HUES6 (cell line): Measurements from ENCODE around the gene RNU6-9.

Experiments used
- H3K27ac ChIP-seq: 2 replicates; pipeline ENCODE4 v1.7.0; 2013; ENCODE audit warnings: low read depth, mild to moderate bottlenecking, low read length, inconsistent platforms
- H3K27me3 ChIP-seq: 2 replicates; pipeline ENCODE4 v1.6.1; 2013; ENCODE audit warnings: low read length; ENCODE audit not compliant: control insufficient read depth, insufficient read depth
- H3K36me3 ChIP-seq: 2 replicates; pipeline ENCODE4 v1.6.1; 2013; ENCODE audit warnings: low read length; ENCODE audit not compliant: control insufficient read depth, insufficient read depth
- H3K4me1 ChIP-seq: 2 replicates; pipeline ENCODE4 v1.6.1; 2013; ENCODE audit warnings: low read length; ENCODE audit not compliant: control insufficient read depth, insufficient read depth
- H3K4me3 ChIP-seq: 2 replicates; pipeline ENCODE4 v1.5.1; 2013; ENCODE audit warnings: low read depth, low read length
- H3K9ac ChIP-seq: one replicate; pipeline ENCODE4 v1.6.1; 2013; ENCODE audit warnings: mild to moderate bottlenecking, low read length
- H3K9me3 ChIP-seq: 2 replicates; pipeline ENCODE4 v1.6.1; 2013; ENCODE audit warnings: low read depth, low read length; ENCODE audit not compliant: control insufficient read depth, insufficient read depth

The RNU6-9 gene

GRCh38 chr19:879711-880438 lies 13.4 kb upstream of the RNU6-9 start:
- Histone ChIP-seq H3K36me3 (peaks cover 63% of the 10 kb centered on the region), H3K4me3 (no peak overlapping the region), H3K9ac (no peak overlapping the region), H3K27ac (no peak overlapping the region), H3K9me3 (no peaks in the 10 kb centered on the region), H3K4me1 (no peaks in the 10 kb centered on the region), H3K27me3 (no peaks in the 10 kb centered on the region)

GRCh38 chr19:881385-882071 lies 11.8 kb upstream of the RNU6-9 start:
- no peak overlapping the region for H3K4me3 ChIP-seq
- no peaks in the 10 kb centered on the region for H3K27me3 ChIP-seq
- H3K4me1 ChIP-seq = no peaks in the 10 kb centered on the region
- H3K9ac ChIP-seq = no peak overlapping the region
- peaks cover 68% of the 10 kb centered on the region for H3K36me3 ChIP-seq
- H3K9me3 ChIP-seq = no peaks in the 10 kb centered on the region
- no peak overlapping the region for H3K27ac ChIP-seq

GRCh38 chr19:882871-883497 lies 10.3 kb upstream of the RNU6-9 start:
- Histone ChIP-seq H3K9ac (no peak overlapping the region), H3K4me1 (no peaks in the 10 kb centered on the region), H3K27me3 (no peaks in the 10 kb centered on the region), H3K27ac (no peak overlapping the region), H3K9me3 (no peaks in the 10 kb centered on the region), H3K36me3 (peaks cover 72% of the 10 kb centered on the region), H3K4me3 (no peak overlapping the region)

- Histone ChIP-seq H3K4me3 (no peak overlapping the region), H3K9me3 (no peaks in the 10 kb centered on the region), H3K27ac (no peak overlapping the region), H3K9ac (no peak overlapping the region), H3K36me3 (peaks cover 76% of the 10 kb centered on the region), H3K27me3 (no peaks in the 10 kb centered on the region), H3K4me1 (no peaks in the 10 kb centered on the region)
These were observed 9.5 kb upstream of the RNU6-9 start for GRCh38 chr19:883661-884211.

- H3K9me3 ChIP-seq = no peaks in the 10 kb centered on the region
- peaks cover 78% of the 10 kb centered on the region for H3K36me3 ChIP-seq
- no peaks in the 10 kb centered on the region for H3K4me1 ChIP-seq
- H3K27me3 ChIP-seq = no peaks in the 10 kb centered on the region
- H3K4me3 ChIP-seq = no peak overlapping the region
- no peak overlapping the region for H3K9ac ChIP-seq
- H3K27ac ChIP-seq = no peak overlapping the region
These were observed 8.7 kb upstream of the RNU6-9 start for GRCh38 chr19:884420-885211.

- no peak overlapping the region for H3K27ac ChIP-seq
- H3K36me3 ChIP-seq = peaks cover 85% of the 10 kb centered on the region
These were observed 7.6 kb upstream of the RNU6-9 start for GRCh38 chr19:885536-886224.

GRCh38 chr19:887072-887471 lies 6.2 kb upstream of the RNU6-9 start:
- no peak overlapping the region for H3K9ac ChIP-seq
- H3K36me3 ChIP-seq = peaks cover 76% of the 10 kb centered on the region
- no peaks in the 10 kb centered on the region for H3K27me3 ChIP-seq

More at GRCh38 chr19:885536-886224, 7.6 kb upstream of the RNU6-9 start:
- Histone ChIP-seq H3K9ac (no peak overlapping the region), H3K4me3 (no peak overlapping the region), H3K9me3 (no peaks in the 10 kb centered on the region), H3K4me1 (no peaks in the 10 kb centered on the region), H3K27me3 (no peaks in the 10 kb centered on the region)

GRCh38 chr19:887599-887998 lies 5.7 kb upstream of the RNU6-9 start:
- Histone ChIP-seq H3K4me3 (no peak overlapping the region), H3K9ac (no peak overlapping the region), H3K27ac (no peak overlapping the region), H3K4me1 (no peaks in the 10 kb centered on the region), H3K9me3 (no peaks in the 10 kb centered on the region), H3K36me3 (peaks cover 71% of the 10 kb centered on the region), H3K27me3 (no peaks in the 10 kb centered on the region)

More at GRCh38 chr19:887072-887471, 6.2 kb upstream of the RNU6-9 start:
- Histone ChIP-seq H3K4me3 (no peak overlapping the region), H3K4me1 (no peaks in the 10 kb centered on the region), H3K9me3 (no peaks in the 10 kb centered on the region), H3K27ac (no peak overlapping the region)

- no peaks in the 10 kb centered on the region for H3K4me1 ChIP-seq
- no peaks in the 10 kb centered on the region for H3K27me3 ChIP-seq
- no peak overlapping the region for H3K27ac ChIP-seq
- no peak overlapping the region for H3K4me3 ChIP-seq
- H3K9ac ChIP-seq = no peak overlapping the region
- no peaks in the 10 kb centered on the region for H3K9me3 ChIP-seq
- peaks cover 61% of the 10 kb centered on the region for H3K36me3 ChIP-seq
These were observed 4.5 kb upstream of the RNU6-9 start for GRCh38 chr19:888581-889385.
